GM21390 (cell line): ENCODE results near the gene SEPHS1.
"Not testable (repeated sequence)": the region's sequence is repeated elsewhere in the genome, so short reads cannot be mapped to it uniquely, and the experiment has no call there.

Source experiments
- ATAC-seq: cut with Tn5 transposase; IDR thresholded peaks from one replicate; pipeline ENCODE4 v1.9.1; 2021; ENCODE audit not compliant: unreplicated experiment

The SEPHS1 gene, protein sequence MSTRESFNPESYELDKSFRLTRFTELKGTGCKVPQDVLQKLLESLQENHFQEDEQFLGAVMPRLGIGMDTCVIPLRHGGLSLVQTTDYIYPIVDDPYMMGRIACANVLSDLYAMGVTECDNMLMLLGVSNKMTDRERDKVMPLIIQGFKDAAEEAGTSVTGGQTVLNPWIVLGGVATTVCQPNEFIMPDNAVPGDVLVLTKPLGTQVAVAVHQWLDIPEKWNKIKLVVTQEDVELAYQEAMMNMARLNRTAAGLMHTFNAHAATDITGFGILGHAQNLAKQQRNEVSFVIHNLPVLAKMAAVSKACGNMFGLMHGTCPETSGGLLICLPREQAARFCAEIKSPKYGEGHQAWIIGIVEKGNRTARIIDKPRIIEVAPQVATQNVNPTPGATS

DNA sequence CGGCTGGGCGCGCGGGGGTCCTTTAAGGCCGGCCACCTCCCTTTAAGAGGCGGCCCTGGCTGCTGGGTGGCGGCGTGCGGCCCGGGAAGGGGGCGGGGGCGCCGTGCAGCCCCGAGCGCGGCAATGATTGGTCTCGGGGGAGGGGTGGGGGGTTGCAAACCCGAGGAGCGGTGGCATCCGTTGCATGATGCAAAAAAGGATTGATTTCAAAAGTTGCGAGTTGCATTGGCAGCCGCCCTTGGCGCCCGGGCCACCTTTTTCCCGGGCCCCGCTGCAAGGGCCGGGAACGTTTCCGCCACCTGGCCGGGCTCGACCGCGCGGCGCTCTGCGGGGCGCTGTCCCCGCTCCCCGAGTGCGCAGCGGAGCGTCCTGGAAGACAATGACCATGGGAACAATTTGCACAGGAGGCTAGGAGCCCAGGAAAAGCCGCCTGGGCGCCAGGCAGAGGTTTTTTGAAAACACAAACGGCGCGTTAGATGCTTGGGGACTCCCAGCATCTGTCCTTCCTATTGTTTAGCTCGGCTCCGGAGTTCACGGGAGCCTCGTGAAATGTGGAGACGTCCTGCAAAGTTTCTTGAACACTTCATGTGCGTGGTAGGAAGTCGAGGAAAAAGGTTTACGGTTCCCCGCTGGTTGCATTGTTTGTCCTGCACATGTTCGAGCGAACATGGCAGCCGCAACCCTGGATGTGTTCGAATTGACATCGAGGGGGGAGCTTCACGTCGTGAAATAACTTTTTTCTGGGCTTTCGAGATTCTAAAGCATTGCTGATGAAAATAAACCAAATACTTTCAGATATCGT lies at the start of gene SEPHS1:
SEPHS1 (minus strand) TSS at position 78 of the 802 bp plus-strand sequence. CDS start 3,343 bp downstream, outside the sequence.
- peak; percentile 48 for ATAC-seq

DNA sequence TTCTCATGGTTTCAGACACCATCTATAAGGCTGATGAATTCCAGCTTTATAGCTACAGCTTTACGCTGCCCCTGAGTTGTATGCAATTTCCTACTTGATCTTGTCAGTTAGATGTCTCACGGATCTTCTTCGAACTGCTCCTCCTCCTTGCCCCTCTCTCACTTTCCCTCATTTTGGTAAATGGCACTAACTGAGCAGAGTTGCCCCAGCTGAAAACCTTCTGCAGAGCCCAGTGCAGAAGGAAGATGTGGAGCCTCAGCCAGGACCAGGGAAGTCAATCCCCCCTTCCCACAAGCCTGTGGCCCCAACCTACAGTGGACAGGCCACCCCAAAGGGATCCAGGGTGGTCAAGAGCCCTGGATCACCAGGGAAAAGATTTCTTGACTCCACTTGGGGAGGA lies 49.0 kb upstream of the SEPHS1 start:
- no peak for ATAC-seq

DNA sequence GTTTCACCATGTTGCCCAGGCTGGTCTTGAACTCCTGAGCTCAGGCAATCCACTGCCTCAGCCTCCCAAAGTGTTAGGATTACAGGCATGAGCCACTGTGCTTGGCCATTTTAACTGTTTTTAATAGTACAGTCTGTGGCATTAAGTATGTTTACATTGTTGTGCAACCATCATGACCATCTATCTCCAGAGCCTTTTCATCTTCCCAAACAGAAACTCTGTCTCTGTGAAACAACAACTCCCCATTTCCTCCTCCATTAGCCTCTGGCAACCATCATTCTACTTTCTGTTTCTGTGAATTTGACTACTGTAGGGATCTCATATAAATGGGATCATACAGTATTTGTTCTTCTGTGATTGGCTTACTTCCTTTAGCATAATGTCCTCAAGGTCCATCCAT lies 48.3 kb upstream of the SEPHS1 start:
- ATAC-seq = no peak

DNA sequence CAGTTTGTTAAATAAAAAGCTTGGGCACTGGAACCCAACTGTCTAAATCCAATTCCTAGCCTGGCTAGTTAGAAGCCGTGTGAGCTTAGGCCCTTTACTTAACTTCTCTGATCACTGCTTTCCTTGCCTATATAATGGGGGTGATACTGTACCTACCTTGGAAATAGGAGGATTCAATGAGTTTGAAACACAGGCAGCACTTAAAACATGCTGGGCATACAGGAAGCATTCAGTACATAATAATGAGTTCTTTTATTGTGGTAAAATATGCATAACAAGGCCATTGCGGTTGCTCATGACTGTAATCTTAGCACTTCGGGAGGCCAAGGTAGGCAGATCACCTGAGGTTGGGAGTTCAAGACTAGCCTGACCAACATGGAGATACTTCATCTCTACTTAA lies 47.4 kb upstream of the SEPHS1 start:
- ATAC-seq = no peak

DNA sequence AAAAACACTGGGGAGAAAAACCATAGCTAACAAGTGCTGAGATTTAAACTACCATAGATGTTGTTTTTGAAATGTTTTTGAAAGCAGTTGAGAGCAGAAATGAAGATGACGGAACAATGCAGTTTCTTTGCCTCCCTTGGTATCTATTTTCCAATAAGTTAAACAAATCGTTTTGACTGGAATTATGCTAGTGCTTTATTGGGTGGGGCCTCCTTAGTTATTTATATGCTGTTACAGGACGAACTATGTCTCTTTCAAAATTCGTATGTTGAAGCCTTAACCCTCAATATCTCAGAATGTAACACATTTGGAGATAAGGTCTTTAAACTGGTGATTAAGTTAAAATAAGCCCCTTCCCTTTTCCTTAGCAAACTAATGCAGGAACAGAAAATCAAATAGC lies 45.5 kb upstream of the SEPHS1 start:
- ATAC-seq = no peak

DNA sequence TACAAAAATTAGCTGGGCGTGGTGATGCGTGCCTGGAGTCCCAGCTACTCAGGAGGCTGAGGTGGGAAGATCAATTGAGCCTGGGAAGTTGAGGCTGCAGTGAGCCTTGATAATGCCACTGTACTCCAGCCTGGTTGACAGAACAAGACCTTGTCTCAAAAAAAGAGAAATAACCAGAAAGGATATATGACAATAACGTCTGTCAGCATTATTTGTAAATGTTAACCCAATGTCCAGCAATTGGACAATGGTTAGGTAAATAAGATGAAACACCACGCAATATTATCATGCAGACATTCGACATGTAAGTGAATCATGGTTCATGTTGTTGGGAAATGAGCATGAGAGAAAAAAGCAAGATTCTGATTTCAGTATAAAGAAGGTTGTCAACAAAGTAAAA lies 44.6 kb upstream of the SEPHS1 start:
- no peak for ATAC-seq

DNA sequence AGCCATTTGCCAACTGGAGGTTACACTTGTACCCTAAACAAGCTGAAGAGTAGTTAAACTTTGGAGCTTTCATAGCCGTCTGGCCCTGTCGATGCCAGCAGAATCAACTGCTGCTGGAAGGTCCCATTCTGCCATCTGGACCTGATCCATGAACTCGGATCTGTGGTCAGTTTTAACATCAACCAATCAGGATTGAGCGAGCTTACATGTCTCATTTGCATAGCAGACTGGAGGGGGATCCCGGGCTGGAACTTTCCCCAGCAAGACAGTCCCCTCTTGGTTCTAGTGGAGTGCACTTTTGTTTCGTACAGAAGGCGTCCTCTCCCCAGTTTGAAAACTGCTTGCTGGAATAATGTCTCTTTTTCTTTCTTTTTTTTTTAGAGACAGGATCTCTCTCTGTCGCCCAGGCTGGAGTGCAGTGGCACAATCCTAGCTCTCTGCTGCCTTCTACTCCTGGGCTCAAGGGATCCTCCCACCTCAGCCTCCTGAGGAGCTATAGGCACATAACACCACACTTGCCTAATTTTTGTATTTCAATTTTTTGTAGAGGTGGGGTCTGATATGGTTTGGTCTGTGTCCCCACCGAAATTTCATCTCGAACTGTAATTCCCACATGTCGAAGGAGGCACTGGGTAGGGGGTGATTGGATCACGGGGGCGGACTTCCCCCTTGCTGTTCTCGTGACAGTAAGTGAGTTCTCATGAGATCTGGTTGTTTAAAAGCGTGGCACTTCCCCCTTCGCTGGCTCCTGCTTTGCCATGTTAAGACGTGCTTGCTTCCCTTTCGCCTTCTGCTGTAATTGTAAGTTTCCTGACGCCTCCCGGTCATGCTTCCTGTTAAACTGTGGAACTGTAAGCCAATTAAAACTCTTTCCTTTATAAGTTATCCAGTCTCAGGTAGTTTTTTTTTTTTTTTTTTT lies 42.8 kb upstream of the SEPHS1 start:
- ATAC-seq = no peak

DNA sequence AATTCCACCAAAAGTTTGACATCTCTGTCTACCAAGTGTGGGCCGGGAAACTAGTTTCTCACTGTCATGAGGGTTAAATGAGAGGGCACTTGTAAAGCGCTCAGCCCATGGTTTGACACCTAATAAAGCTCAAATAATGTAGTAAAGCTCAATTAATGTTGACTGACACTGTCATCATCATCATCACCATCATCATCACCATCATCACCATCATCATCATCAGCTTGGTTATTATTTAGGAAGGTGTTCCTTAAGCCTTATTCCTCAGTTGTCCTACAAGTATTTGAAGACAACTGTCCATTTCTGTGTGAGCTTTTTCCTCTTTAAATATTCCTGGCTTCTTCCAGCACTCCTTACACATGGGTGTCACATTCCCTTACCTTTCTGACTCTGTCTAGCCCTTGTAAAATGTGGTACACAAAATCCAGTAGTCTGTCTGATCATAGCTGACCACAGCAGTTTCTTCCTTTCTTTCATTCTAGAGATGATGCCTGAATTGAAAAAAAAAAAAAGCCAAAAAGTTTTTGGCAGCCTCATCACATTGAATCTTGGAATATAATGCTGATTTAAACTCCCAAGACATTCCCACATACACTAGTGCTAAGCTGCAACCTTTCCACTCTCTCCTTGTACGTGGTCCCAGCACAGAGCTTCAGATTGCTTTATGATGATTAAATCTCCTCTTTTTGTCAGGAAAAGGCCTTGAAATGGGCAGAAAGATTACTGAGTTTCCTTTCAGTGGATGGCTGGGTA lies 40.6 kb upstream of the SEPHS1 start:
- ATAC-seq = no peak

DNA sequence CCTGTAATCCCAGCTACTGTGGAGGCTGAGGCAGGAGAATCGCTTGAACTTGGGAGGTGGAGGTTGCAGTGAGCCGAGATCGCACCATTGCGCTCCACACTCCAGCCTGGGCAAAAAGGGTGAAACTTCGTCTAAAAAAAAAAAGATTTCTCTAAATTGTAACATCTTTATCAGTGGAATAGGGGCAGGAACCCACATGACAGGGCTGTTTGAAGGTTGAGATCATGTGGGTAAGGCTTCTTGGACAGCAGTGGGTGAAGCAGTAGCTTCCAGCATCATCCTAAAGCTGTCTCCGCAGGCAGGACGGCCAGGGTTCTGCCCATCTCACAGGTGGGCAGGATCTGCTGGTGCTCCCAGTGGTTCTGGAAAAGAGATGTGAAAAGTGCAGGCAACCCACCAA lies 37.9 kb upstream of the SEPHS1 start:
- ATAC-seq = no peak

DNA sequence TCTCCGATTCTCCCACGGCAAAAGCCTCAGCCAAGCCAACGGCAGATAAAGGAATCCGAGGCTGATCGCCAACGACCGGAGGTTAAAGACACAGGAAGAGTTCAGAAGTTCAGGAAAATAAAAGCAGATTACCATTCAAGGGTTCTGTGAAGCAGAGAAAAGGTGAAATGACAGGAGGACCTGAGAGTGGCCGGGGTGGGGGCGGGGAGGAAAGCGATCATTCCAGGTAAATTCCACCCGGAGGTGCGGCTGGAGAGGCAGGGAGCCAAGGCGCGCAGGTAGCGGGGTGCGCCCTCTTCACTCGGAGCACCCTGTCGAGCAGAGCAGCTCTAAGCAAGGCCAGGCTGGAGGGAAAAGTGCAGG lies 35.3 kb upstream of the SEPHS1 start:
- no peak for ATAC-seq

DNA sequence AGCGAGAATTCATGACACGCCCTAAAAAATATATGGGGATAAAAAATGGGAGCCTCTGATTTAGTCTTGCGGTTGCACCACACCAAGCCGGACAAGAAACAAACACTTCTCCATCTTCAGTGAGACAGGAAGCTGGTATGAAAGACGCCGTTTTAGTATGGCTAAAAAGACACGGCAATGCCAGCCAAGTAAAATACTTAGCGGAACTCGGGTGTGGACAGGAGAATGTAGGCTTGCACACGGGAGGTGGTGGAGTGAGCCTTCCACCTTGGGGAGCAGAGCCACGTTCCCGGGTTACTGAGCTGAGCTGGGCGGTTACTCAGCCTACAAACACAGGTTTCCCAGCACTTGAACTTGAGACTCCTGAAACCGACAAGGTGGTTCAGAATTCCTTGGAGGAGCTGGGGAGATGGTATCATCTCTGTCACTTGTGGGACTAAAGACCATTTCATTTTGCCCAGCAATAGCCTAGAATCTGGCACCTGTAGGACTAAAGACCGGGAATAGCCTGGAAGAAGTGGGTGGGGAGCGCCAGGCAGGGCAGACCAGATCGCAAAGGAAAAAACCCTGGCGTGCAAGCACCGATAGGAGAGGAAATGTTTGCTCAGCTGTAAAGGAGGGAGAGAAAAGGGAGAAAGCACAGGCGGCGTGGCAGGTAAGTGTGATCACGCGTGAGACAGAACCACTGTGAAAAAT lies 34.8 kb upstream of the SEPHS1 start:
- no peak for ATAC-seq

DNA sequence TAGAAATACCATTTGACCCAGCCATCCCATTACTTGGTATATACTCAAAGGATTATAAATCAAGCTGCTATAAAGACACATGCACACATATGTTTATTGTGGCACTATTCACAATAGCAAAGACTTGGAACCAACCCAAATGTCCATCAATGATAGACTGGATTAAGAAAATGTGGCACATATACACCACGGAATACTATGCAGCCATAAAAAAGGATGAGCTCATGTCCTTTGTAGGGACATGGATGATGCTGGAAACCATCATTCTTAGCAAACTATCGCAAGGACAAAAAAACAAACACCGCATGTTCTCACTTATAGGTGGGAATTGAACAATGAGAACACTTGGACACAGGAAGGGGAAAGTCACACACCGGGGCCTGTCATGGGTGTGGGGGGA lies 31.0 kb upstream of the SEPHS1 start:
- not testable (repeated sequence) for ATAC-seq

DNA sequence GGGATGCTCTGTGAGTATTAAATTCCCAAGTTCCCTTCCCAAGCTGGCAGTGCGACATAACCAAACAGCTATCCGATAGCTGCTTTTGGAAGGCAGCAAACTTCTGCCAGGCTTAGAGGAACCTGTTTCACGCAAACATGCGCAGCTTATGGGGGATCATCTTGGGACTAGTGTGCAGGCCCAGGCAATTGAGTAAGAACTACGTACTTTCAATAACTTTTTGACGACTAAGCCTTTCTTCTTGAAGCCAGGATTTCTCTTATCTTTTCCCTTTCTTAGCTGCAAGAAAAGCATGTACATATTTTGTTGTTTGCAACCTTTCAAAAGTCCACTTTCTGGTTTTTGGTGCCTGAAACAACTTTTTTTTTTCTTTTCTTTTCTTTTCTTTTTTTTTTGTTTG lies 28.7 kb upstream of the SEPHS1 start:
- no peak for ATAC-seq

DNA sequence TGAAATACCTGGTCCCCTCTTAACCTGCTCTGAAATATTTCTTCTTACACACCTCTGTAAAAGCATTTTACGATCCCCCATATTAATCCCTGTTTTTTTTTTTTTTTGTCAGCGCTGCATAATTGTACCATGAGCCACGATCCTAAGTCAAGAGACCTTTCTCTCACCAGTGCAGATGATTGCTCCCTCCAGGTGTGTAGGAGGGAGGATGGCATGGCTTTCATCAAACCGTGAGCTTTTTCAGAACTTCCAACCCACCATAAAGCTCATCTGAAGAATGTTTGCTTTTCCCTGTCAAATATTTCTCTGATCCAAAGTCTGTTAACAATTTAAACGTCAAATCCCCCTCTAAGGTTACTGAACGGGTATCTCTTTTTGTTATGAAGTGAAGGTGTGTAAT lies 28.2 kb upstream of the SEPHS1 start:
- no peak for ATAC-seq

DNA sequence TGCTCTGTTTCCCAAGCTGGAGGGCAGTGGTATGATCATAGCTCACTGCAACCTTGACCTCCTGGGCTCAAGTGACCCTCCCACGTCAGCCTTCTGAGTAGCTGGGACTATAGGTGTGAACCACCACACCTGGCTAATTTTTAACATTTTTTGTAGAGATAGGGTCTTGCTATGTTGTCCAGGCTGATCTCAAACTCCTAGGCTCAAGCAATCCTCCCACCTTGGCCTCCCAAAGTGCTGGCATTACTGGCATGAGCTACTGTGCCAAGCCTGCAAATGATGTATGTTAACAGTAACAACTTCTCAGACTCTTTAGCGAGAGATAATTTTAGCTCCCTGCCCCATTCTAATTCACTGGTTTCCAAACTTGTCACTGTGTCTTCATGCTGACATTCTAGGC lies 27.7 kb upstream of the SEPHS1 start:
- no peak for ATAC-seq

DNA sequence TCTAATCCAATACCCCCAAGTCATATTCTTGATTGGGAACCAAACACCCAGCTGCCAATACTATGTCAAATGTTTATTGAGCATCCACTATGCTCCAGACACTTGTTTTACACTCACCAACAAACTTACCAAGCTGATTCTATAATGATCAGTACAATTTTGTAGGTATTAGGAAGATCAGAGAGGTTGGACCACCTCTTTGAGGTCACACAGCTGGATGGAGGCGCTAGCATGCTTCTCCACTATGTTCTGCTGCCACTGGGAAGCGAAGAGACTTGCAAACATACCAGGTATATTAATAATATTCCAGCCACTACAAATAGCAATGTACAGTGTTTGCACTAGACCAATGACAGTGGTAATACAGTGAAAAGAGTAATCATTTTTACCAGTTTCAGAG lies 25.6 kb upstream of the SEPHS1 start:
- ATAC-seq = no peak

DNA sequence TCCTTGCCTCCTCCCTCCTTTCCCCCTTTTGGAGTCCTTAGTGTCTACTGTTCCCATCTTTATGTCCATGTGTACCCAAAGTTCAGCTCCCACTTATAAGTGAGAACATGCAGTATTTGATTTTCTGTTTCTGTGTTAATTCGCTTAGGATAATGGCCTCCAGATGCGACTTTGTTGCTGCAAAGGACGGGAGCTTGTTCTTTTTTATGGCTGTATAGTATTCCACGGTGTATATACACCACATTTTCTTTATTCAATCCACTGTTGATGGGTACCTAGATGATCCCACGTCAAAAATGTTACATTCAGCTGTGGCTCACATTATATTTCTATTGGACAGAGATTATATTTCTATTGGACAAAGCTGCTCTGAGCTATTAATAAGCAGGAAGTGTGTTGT lies 24.4 kb upstream of the SEPHS1 start:
- ATAC-seq = no peak

DNA sequence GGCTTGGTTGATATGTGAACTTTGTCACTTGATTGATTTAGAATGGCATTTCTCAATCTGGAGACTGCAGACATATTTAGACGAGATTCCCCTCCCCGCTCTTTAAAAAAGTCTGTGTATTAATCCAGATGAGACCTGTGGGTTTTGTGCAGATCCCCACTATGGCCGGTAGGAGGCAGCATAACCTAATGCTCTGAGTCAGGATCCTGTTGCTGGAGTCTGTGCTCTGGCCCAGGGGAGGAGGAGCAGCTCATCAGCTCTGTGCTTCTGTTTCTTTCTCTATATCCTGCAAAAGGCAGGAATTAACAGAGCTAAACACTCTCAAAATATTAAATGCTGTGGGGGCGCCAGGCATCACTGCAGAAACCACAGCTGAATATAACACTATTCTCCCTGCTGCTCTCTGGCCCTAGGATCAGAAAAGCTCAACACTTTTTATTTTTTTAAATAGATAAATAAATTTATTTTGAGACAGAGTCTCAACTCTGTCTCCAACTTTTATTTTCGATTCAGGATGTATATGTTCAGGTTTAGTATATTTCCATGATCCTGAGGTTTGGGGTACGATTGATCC lies 23.9 kb upstream of the SEPHS1 start:
- ATAC-seq = peak; percentile 87

DNA sequence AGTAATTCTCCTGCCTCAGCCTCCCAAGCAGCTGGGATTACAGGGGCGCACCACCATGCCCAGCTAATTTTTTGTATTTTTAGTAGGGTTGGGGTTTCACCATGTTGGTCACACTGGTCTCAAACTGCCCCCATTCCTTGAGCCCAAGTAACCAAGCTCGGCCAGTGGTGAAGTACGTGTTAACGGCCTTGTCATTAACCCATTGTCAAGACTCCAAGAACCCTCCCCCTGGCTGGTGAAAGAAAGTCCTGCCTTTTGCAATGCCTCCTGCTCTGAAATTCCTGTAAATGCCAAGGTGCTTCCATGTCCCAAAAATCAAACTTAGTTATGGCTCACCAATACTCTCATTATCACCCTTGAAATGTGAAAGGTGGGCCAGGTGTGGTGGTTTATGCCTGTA lies 18.8 kb upstream of the SEPHS1 start:
- ATAC-seq = no peak

DNA sequence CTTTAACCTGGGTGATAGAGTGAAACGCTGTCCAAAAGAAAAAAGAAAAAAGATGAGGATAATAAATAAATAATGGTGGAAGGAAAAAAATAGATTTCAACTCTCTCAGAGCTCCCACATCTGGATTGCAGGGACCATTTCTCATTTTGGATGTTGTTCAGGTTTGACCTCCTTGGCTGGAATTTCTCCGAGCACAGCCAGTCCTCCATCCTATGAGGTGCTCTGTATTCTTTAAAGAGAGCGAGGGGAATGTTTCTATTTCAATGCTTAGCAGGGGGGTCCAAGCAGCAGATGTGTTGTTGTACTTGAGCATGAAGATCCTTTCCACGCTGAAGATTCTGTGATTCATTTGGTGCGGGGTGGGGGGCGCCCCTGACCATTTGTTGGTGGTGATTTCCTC lies 17.7 kb upstream of the SEPHS1 start:
- ATAC-seq = no peak
